ENCODE results near the gene ADGB. TPM values are rescaled to one million over a fixed set of nuclear protein-coding genes. Genes with fewer than 3 reads are reported as not detected.

Gene ADGB
- total RNA-seq, 1 donor from 2014 or later: not detected

GRCh38 chr6:146829792-146830565 is 231.2 kb downstream of the ADGB start:
- DNase-seq: no peak
- H3K36me3 Mint-ChIP-seq (ENCODE audit: unreplicated experiment): no peaks in the 10 kb centered on the region
- H3K27me3 Mint-ChIP-seq (ENCODE audit: unreplicated experiment): no peaks in the 10 kb centered on the region
- no peak for TF ChIP-seq CTCF (IDR thresholded peaks at IDR 0.05; ENCODE audit: partially characterized antibody, unreplicated experiment)
- no peaks in the 10 kb centered on the region for H3K9me3 Mint-ChIP-seq (ENCODE audit: unreplicated experiment)
- H3K4me3 Mint-ChIP-seq (ENCODE audit: unreplicated experiment): no peak overlapping the region
- no peaks in the 10 kb centered on the region for H3K4me1 Mint-ChIP-seq (ENCODE audit: low read depth, unreplicated experiment)
- H3K27ac Mint-ChIP-seq (ENCODE audit: unreplicated experiment): no peak overlapping the region

- Mint-ChIP-seq H3K27me3 (ENCODE audit: unreplicated experiment) (peaks cover 2% of the 10 kb centered on the region), H3K27ac (ENCODE audit: unreplicated experiment) (no peak overlapping the region), H3K4me3 (ENCODE audit: unreplicated experiment) (no peak overlapping the region), H3K9me3 (ENCODE audit: unreplicated experiment) (no peaks in the 10 kb centered on the region), H3K4me1 (ENCODE audit: low read depth, unreplicated experiment) (no peaks in the 10 kb centered on the region), H3K36me3 (ENCODE audit: unreplicated experiment) (no peaks in the 10 kb centered on the region)
- no peak for TF ChIP-seq CTCF (IDR thresholded peaks at IDR 0.05; ENCODE audit: partially characterized antibody, unreplicated experiment)
- no peak for DNase-seq
Measured at GRCh38 chr6:146833157-146833556, 234.4 kb downstream of the ADGB start.

- peaks cover 2% of the 10 kb centered on the region for H3K4me1 Mint-ChIP-seq (ENCODE audit: low read depth, unreplicated experiment)
- no peak for TF ChIP-seq CTCF (IDR thresholded peaks at IDR 0.05; ENCODE audit: partially characterized antibody, unreplicated experiment)
- H3K9me3 Mint-ChIP-seq (ENCODE audit: unreplicated experiment): no peaks in the 10 kb centered on the region
- H3K27me3 Mint-ChIP-seq (ENCODE audit: unreplicated experiment): peaks cover 2% of the 10 kb centered on the region
- H3K36me3 Mint-ChIP-seq (ENCODE audit: unreplicated experiment): no peaks in the 10 kb centered on the region
- no peak for DNase-seq
- H3K4me3 Mint-ChIP-seq (ENCODE audit: unreplicated experiment): no peak overlapping the region
- no peak overlapping the region for H3K27ac Mint-ChIP-seq (ENCODE audit: unreplicated experiment)
Measured at GRCh38 chr6:146840216-146840615, 241.4 kb downstream of the ADGB start.

- H3K27me3 Mint-ChIP-seq (ENCODE audit: unreplicated experiment): peaks cover 2% of the 10 kb centered on the region
- TF ChIP-seq CTCF (IDR thresholded peaks at IDR 0.05; ENCODE audit: partially characterized antibody, unreplicated experiment): no peak
- H3K9me3 Mint-ChIP-seq (ENCODE audit: unreplicated experiment): no peaks in the 10 kb centered on the region
- DNase-seq: no peak
- H3K27ac Mint-ChIP-seq (ENCODE audit: unreplicated experiment): no peak overlapping the region
- peaks cover 2% of the 10 kb centered on the region for H3K4me1 Mint-ChIP-seq (ENCODE audit: low read depth, unreplicated experiment)
- H3K36me3 Mint-ChIP-seq (ENCODE audit: unreplicated experiment): peaks cover 2% of the 10 kb centered on the region
- H3K4me3 Mint-ChIP-seq (ENCODE audit: unreplicated experiment): no peak overlapping the region
Measured at GRCh38 chr6:146840641-146841040, 241.9 kb downstream of the ADGB start.

- Mint-ChIP-seq H3K27me3 (ENCODE audit: unreplicated experiment) (no peaks in the 10 kb centered on the region), H3K9me3 (ENCODE audit: unreplicated experiment) (peaks cover 2% of the 10 kb centered on the region), H3K27ac (ENCODE audit: unreplicated experiment) (no peak overlapping the region), H3K4me3 (ENCODE audit: unreplicated experiment) (no peak overlapping the region), H3K4me1 (ENCODE audit: low read depth, unreplicated experiment) (no peaks in the 10 kb centered on the region), H3K36me3 (ENCODE audit: unreplicated experiment) (peaks cover 6% of the 10 kb centered on the region)
- DNase-seq: no peak
- TF ChIP-seq CTCF (IDR thresholded peaks at IDR 0.05; ENCODE audit: partially characterized antibody, unreplicated experiment): no peak
Measured at GRCh38 chr6:146847426-146847825, 248.7 kb downstream of the ADGB start.

Measured in glutamatergic neuron (in vitro differentiated cells).